Ovary (tissue), 3 donors: ENCODE data around the gene DCTN3.

Experiments
- EP300 ChIP-seq: sonication (generic); formaldehyde crosslinking; IDR thresholded peaks from one replicate; pipeline ENCODE4 v1.6.1; 2017; ENCODE audit warnings: antibody characterized with exemption
- POLR2A ChIP-seq: fragments of 450-650 bp; IDR thresholded peaks from one replicate; pipeline ENCODE4 v1.6.1; 2017; ENCODE audit warnings: antibody characterized with exemption, mild to moderate bottlenecking, moderate library complexity
- TF ChIP-seq, protein P1 (sequence below), 3 donors: fragments of 450-650 bp in 2 of 3; fragments of 200-600 bp in 1 of 3; IDR thresholded peaks; one replicate each; pipeline versions ENCODE4 v1.5.1 to v1.8.0; 2016 to 2022; ENCODE audit warnings: antibody characterized with exemption in 3 of 3, mild to moderate bottlenecking in 1 of 3
- donor health status: DM: no; HTN: no; CAD: no.

DNA sequence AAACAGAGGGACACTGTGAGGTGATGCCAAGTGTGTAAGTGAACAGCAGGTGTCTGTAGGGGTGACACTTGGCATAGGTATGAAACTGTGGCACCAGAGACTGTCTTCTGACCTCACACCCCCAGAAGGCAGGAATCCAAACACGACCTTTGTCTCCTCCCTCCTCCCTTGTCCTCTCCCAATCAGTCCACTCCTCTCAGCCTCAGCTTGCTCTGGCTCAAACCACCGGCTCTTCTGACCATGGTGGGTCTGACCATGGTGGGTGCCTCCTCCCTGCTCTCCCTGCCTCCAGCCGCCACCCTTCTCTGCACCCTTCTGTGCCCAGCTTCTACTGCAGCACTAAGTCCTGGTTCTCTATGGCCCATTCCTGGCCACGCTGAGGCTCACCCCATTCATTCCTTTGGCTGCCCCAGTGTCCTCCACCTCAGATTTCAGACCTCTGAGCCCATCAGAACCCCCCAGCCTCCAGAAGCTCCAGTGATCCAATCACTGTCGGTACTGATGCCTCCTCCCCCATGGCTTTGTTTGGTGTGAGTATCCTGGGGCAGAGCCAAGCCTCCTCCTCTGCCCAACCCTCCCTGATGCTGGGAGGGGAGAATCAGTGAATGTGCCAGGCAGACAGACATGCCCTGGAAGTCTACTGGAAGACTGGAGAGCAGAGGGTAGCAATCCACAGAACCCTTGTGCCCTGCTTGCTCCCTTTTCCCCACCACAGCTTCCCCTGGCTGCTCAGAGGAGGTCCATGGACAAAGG lies 10.3 kb upstream of the DCTN3 start:
- TF ChIP-seq, protein P1, sequence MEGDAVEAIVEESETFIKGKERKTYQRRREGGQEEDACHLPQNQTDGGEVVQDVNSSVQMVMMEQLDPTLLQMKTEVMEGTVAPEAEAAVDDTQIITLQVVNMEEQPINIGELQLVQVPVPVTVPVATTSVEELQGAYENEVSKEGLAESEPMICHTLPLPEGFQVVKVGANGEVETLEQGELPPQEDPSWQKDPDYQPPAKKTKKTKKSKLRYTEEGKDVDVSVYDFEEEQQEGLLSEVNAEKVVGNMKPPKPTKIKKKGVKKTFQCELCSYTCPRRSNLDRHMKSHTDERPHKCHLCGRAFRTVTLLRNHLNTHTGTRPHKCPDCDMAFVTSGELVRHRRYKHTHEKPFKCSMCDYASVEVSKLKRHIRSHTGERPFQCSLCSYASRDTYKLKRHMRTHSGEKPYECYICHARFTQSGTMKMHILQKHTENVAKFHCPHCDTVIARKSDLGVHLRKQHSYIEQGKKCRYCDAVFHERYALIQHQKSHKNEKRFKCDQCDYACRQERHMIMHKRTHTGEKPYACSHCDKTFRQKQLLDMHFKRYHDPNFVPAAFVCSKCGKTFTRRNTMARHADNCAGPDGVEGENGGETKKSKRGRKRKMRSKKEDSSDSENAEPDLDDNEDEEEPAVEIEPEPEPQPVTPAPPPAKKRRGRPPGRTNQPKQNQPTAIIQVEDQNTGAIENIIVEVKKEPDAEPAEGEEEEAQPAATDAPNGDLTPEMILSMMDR (IDR thresholded peaks at IDR 0.05) = no peak
- no peak for TF ChIP-seq POLR2A
- no peak for TF ChIP-seq EP300
